Measurements from ENCODE around the gene FGD5.
A peak's percentile ranks its signal among the peaks of the same experiment; 100 is the strongest.

Gene FGD5

GRCh38 chr3:14832975-14833722 lies 14.4 kb downstream of the FGD5 start:
- DNase-seq: no peak

- no peak for DNase-seq
Measured at GRCh38 chr3:14834121-14834520, 15.4 kb downstream of the FGD5 start.

- DNase-seq: no peak
Measured at GRCh38 chr3:14834807-14835466, 16.2 kb downstream of the FGD5 start.

GRCh38 chr3:14836049-14836468 lies 17.3 kb downstream of the FGD5 start:
- no peak for DNase-seq

GRCh38 chr3:14837186-14837877 lies 18.6 kb downstream of the FGD5 start:
- no peak for DNase-seq

GRCh38 chr3:14837878-14838258 lies 19.1 kb downstream of the FGD5 start:
- DNase-seq: no peak

- DNase-seq: peak; percentile 5
Measured at GRCh38 chr3:14839236-14839635, 20.5 kb downstream of the FGD5 start.

- DNase-seq: no peak
Measured at GRCh38 chr3:14841836-14842235, 23.1 kb downstream of the FGD5 start.

GRCh38 chr3:14842277-14842676 lies 23.5 kb downstream of the FGD5 start:
- DNase-seq: no peak

- DNase-seq: no peak
Measured at GRCh38 chr3:14843321-14843720, 24.6 kb downstream of the FGD5 start.

GRCh38 chr3:14844386-14845170 lies 25.8 kb downstream of the FGD5 start:
- DNase-seq: no peak

GRCh38 chr3:14845180-14845579 lies 26.4 kb downstream of the FGD5 start:
- no peak for DNase-seq

- no peak for DNase-seq
Measured at GRCh38 chr3:14845826-14846225, 27.1 kb downstream of the FGD5 start.

- no peak for DNase-seq
Measured at GRCh38 chr3:14846226-14846880, 27.6 kb downstream of the FGD5 start.

GRCh38 chr3:14847613-14848541 lies 29.1 kb downstream of the FGD5 start:
- no peak for DNase-seq

GRCh38 chr3:14848906-14849305 lies 30.1 kb downstream of the FGD5 start:
- DNase-seq: no peak

- DNase-seq: no peak
Measured at GRCh38 chr3:14849638-14850230, 31.0 kb downstream of the FGD5 start.

- no peak for DNase-seq
Measured at GRCh38 chr3:14852058-14852594, 33.4 kb downstream of the FGD5 start.

- DNase-seq: no peak
Measured at GRCh38 chr3:14852717-14853116, 34.0 kb downstream of the FGD5 start.

GRCh38 chr3:14853271-14853951 lies 34.6 kb downstream of the FGD5 start:
- no peak for DNase-seq
